KG1 (cell line): Measurements from ENCODE around the gene ZNF536.
"Not testable (repeated sequence)": the region's sequence is repeated elsewhere in the genome, so short reads cannot be mapped to it uniquely, and the experiment has no call there.

Experiments used
- DNase-seq: peaks from one replicate; lab custom pipeline; 2025; lab: John Stamatoyannopoulos, UW

Gene ZNF536

DNA sequence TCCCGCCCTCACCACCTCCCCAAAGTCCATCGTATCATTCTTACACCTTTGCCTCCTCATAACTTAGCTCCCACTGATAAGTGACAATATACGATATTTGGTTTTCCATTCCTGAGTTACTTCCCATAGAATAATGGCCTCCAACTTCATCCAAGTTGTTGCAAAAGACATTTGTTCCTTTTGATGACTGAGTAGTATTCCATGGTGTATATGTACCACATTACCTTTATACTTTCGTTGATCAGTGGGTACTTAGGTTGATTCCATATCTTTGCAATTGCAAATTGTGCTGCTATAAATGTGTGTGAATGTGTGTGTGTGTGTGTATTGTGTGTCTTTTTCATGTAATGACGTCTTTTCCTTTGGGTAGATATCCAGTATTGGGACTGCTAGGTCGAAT, 109.6 kb downstream of the ZNF536 start:
- DNase-seq, result no peak

DNA sequence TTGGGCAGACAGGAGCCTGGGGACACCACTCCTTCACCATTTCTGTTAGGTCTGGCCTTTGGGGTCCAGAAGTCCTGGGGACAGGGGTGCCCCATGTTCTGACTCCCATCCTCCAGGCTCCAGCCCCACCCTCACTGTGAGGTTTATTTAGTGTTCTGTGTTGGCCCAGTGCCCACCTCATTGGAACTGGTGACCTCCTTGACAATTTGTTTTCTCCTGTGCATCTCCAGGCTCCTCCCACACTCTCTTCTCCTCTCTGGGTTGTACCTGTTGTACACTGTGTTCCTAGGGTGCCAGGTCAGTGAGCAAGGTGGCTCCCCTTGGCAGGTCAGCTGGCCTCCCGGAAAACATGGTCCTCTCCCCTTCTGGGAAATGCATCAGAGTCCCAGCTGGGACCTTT, 110.8 kb downstream of the ZNF536 start:
- no peak for DNase-seq

DNA sequence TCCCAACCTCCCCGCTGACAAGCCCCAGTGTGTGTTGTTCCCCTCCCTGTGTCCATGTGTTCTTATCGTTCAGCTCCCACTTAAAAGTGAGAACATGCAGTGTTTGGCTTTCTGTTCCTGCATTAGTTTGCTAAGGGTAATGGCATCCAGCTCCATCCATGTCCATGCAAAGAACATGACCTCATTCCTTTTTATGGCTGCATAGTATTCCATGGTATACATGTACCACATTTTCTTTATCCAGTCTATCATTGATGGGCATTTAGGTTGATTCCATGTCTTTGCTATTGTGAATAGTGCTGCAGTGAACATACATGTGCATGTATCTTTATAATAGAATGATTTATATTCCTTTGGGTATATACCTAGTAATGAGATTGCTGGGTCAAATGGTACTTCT, 114.1 kb downstream of the ZNF536 start:
- DNase-seq, result not testable (repeated sequence)

DNA sequence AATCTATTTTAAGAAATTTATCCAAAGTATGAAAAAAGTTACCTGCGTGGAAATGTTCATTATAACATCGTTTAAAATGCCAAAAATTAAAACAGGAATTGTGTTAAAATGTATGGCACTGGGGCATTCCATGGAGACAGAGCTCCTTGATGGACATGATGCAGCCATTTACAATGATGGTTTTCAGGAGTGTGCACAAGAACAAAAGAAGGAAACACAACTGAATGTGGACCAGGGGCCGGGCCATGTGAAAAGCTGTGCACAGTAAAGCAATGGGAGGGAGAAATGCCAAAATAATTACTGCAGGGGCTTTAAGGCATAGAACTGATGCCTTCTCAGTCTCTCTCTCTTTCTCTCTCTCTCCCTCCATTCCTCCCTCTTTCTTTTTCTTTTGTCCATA, 115.0 kb downstream of the ZNF536 start:
- DNase-seq, result no peak

DNA sequence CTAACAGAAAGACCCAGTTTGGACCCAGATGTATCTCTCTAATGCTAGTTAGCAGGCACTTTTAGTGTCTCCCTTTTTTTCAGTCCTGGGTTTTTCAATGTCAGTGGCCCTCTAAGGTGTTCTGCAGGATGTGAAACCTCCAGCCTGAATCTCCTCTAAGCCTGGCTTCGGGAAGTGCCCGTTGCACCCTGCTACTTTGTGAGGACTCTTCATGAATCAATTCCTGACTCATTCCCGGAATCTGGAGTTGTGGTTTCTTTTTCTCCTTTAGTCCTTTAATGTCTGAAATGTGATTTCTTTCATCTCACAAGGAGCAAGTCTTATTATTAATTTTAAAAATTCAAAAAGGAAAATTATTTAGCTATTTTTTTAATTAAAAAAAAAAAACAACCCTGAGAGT, 116.0 kb downstream of the ZNF536 start:
- no peak for DNase-seq

DNA sequence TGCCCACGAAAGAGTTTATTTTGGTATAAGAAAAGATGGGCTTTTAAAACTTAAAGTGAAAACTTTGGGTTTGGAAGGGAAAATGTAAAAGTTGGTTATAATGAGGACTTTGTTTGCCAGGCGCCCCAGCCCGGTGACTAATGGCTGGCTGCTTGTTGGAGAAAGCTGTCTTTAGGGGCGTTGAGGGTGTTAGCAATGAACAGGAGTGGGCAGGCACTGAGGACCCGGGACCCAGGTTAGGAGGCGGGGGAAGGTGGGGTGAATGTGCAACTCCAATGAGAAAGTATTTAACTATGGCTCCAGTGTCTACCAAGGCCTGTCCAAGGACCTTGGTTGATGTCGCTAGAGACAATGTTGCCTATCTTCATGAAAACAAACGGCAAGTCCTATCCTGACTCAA, 118.6 kb downstream of the ZNF536 start:
- no peak for DNase-seq

DNA sequence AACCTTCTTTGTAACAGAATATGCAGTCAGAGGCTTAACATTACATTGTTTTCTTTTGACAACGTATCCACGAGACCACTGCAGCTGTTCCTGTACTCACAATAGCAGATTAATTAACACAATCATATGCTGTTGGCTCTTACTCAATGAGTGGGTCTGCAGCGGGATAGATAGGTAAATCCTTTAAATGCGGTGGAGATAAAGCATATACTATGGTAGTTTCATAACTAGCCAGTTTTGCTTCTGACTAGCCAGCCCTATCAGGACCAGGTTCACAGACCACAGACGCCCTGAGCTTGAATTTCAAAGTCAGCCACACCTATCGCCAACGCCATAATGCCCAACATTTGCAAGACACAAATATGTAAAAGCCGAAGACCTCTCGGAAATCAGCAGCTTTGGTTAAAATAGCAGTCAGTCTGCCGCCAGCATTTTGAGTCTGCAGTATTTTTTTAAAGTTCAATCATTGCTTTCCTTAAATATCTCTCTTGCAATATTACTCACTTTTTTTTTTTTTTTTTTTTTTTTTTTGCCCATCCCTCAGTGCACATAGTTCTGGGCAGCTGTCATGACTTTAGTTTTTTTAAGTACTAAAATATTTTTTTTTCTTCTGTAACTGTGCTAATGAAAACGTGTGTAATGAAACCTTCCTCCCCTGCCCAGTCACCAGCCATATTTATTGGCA, 120.5 kb downstream of the ZNF536 start:
- DNase-seq, result no peak

DNA sequence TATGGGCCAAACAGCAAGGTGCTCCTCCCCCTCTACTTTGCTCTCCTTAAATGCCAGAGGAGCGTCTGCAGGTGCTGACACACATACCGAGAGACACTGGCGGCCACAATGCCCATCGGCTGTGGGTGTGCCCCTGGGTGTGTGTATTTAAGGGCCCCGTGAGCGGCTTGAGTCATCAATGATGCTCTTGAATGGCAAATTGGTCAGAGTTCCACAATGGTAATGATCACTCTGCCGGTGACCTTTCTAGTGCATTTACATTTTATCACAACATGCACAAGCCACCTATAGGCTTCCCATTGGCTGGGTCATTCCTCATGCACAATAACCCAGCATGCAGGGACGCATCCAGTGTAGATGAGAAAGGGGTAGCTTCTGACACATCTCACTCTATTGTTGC, 124.8 kb downstream of the ZNF536 start:
- no peak for DNase-seq

DNA sequence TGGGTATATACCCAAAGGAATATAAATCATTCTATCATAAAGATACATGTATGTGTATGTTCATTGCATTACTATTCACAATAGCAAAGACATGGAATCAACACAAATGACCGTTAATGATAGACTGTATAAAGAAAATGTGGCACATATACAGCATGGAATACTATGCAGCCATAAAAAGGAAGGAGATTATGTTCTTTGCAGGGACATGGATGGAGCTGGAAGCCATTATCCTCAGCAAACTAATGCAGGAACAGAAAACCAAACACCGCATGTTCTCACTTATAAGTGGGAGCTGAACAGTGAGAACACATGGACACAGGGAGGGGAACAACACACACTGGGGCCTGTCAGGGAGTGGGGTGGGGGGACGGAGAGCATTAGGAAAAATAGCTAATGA, 125.9 kb downstream of the ZNF536 start:
- DNase-seq, result not testable (repeated sequence)

DNA sequence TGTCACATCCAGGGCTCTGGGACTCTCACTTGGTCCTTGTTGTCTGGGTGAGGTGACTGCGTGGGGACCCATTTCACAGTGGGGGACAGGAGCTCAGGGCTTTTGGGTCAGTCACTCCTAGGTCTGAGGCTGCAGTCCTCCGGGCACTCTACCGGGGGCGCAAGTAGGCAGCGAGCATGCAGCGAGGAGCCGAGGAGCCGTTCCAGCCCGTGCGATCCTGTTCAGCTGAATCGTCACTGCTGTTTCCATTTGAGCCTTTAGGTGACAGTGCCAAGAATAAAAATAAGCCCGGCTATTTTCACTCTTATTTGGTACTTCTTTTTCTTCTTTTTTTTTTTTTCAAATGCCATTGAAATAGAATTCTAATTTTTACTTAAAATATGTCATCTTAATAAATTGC, 126.5 kb downstream of the ZNF536 start:
- DNase-seq, result no peak

DNA sequence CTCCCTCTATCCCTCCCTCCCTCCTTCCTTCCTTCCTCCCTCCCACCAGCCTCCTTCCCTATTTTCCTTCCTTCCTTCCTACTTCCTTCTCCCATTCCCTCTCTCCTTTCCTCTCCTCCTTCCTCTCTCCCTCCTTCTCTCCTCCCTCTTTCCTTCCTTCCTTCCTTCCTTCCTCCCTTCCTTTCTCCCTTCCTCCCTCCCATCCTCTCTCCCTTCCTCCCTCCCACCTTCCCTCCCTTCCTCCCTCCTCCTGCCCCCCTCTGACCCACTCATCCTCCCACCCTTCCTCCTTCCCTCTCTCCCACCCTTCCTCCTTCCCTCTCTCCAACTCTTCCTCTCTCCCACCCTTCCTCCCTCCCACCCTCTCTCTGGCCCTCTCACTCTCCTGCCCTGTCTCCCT, 132.1 kb downstream of the ZNF536 start:
- DNase-seq, result no peak

DNA sequence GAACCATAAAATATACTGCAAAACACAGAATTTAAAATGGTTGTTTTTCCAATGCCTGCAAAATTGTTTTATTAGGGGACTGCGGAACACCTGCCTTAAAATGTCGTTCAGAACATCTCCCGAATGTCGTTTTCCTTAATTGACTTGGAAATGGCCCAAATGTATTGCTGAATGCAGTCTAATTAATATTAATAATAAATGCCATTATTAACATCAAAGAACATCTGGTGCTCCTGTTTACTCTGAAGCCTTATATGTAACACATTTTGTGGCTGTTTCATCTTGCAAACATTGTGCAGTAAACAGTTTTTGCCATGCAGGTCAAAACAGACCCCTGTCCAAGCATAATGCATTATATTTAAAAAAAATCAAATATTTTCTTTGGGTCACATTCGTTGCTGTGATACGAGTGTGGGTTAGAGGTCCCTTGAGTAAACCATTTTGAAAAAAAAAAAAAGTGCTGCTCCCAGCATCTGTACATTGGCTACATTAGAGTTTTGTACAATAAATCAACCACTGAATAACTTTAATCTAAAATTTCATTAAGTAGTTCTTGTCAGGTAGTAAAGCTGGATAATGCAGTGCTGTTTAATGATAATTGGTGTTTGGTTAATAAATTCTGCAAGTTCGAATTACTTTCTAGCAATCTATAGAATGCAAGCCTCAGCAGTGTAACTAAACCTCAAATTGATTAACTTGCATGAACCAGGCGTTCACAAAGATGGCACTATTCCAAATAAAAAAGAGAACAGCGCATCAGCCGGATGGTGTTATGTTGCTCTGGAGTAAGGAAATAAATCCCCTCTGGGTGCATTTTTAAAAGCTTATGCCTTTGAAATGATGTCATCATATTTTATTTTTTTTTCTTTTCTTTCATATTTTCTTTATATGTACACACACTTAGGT, 140.2 kb downstream of the ZNF536 start:
- DNase-seq, result no peak

DNA sequence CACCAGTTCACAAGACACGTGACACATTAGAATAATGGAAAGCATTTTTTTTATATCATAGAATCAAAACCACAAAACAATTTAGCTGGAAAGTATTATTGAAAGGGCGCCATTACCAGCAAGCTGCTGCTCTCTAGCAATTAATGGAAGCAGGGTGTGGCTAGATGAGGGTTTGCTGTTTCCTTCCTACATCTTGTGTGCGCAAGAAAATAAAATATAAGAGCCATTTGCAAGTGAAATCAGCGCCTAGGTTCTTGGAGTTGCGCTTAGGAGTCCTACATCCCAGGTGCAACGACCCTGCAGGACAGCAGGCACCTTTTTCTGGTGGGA, 140.9 kb downstream of the ZNF536 start:
- no peak for DNase-seq

DNA sequence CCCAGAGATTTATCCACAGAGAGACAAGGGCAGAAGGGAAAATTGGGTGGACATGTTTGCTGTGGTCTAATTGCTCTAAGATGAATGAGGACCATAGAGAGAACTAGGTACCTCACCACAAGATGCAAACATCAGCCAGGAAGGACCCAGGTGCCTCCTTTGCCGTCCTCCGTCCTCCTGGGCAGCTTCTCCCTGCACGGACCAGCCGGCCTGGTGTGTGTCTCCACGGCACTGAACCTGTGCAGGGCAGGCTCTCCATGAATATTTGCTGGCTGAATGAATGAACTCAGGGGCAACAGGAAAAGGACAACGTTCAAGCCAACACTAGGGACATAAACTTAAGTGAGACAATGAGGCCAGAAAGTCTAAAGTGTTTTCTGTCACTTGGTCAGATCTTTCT, 143.9 kb downstream of the ZNF536 start:
- DNase-seq, result no peak

DNA sequence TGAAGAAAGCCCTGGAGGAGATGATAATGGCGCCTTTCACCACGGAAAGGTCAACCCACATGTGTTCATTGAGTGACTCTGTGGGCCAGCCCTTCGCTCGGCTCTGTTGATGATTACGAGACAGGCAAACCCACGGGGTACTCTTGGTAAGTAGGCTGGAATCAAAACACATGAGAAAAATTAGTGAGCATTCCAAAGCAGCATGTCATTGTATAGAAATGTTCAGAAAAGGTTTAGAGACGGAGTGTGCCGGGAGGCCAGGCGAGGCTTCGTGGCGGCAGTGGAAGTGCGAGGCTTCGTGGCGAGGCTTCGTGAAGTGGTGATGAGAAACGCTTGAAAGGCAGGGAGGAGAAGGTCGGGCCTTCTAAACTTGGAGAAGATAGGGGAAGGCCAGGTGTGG, 144.3 kb downstream of the ZNF536 start:
- no peak for DNase-seq

DNA sequence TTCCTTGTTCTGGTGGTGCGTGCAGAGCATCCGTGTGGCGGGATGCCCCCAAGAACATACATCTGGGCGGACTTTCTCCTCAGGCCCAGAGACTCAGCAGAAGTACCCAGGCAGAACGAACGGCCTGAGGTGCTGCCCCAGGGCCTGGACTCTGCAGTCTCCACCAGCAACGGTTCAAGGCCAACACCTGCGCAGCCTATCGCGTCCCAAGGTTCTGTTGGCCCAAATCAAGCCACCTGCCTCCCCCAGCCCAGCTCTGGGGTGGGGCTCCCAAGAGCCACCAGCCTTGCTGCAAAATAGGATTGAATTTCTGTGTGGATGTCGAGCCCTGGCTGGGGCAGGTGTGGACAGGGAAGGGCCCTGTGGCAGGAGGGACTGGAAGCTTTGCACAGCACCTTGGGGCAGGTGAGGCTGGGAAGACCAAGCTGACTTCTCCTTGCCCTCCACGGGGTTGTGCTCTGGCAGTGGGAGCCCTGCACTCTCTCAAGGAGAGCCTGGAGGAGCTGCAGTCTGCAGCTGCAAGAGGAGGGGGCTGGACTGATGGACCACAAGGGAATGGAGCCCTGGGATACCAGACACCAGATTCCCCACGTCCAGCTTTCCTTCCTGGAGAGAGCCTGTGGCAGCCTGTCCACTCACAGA, 146.9 kb downstream of the ZNF536 start:
- no peak for DNase-seq

DNA sequence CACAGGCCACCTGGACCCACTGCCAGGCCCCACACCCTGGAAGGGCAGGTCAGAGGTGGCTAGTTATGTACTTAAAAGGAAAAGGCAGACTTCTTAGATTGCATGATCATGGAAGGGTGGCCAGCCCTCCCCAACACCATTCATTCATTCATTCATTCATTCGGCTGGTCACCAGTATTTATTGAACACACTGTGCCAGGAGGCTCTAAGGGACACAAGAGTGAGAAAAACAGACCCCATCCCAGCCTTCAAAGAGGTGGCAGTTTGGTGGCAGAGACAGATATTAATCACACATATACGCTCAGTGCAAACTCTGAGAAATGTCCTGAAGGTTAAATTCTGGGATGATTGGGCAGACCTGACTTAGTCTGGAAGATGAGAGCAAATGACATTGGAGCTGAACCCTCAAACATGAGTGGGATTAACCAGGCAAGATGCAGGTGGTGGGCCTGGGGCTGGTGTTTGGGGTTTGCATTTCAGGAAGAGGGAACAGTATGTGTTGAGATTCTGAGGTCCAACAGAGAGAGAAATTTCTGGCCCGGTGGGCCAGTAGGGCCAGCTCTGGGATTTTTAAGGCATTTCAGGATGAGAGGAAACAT, 147.5 kb downstream of the ZNF536 start:
- no peak for DNase-seq

DNA sequence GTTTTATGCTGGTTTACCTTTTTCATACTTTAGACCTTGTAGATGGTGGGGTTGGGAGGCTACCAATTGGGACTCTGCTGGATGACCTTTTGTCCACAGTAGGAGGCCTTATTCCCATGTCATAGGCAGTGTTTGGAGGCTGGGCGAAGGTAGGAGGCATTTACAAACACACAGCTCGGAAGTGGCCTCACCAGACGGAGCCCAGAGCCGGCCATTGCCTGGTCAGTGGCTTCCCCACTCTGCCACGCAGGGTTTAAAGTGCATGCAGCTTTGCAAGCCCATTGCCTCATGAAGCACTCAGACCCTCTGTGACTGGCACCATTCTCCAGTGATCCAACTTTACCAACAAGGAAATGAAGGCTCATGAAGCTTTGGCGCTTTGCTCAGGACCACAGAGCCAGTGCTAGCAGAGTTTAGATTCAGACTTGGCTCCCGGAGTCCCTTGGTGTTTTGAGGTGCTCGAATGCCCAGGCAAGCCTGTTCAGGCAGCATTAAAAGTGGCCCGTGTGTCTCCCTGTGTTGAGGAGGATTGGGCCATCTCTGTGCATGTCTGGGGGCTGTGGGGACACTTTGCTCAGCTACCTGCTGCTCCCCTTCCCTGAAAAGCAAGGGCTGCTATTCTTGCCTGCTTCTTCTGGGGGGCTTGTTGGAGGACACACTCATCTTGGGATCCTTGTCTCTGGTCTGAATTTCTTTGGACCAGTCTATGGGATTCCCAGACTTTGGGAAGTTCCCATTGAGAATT, 148.7 kb downstream of the ZNF536 start:
- no peak for DNase-seq

DNA sequence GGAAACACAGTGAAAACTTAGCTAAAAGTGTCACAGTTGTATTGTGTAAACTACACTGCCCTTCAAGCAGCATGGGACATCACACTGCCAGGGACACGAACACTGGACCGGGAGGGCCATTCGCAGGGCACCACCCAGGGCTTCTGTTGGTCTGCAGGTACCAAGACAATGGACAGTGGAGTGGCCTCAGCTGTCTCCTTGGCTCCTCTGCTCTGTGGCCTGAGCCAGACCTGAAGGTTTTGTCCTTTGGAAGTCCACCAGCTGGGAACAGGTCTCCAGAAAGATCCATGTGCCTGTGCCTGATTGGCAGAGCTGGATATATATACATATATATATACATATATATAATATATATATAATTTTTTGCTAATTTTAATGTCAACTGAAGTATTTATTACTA, 149.8 kb downstream of the ZNF536 start:
- DNase-seq, result no peak

DNA sequence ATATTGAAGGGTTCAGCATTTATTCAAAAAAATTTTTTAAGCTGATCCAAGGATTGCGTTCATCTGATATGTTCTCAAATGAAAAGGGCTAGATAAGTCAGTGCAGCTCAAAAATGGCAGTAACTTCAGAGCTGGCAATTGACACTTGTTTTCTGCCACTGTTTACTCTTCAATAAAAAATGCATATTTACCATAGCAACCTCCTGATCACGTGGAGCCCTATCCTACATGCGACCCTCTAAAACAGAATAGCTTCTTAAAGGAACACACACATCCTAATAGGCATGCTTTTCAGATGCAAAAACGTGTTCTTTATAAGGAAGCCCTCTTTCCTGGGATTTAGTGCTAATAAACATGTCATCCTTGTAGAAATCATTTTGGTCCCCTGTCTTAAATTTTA, 150.2 kb downstream of the ZNF536 start:
- DNase-seq, result no peak

DNA sequence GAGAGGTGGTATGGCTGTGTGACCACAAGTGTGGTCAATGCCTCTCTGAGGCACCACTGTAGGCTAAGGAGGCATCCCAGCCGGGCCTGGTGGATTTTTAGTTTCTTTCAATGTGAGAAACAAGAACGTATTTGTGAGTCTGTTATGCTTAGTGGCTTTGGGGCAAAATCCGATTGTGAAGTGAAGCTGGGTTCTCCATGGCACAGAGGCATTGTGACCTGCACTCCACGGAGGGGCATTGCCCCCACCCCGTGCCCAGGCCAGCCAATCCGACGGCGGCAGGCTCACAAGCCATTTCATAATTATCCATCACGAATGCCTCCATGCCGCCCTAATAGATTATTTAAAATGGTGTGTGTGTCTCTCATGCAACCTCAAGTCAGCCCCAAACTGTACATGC, 151.6 kb downstream of the ZNF536 start:
- no peak for DNase-seq

DNA sequence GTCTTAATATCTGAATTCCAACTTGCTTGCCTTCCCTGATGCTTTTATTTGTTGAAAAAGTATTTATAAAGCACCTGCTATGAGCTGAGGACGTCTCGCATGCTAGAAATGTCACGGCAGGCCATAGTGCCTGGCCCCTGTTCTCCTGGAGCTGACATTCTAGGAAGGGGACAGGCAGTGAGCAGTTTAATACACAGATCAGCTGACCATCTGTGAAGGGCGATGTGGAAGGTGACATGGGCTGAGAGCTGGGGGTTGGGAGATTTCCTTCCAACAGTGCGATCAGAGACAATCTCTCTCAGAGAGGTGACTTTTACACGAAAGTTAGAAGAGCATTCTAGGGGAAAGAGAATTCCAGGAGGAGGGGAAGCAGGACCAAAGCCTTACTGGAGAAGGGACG, 153.2 kb downstream of the ZNF536 start:
- no peak for DNase-seq
